Measurements from ENCODE around the gene NBPF11.
A peak's percentile ranks its signal among the peaks of the same experiment; 100 is the strongest.
"Not testable (repeated sequence)": the region's sequence is repeated elsewhere in the genome, so short reads cannot be mapped to it uniquely, and the experiment has no call there.

NBPF11 gene

DNA sequence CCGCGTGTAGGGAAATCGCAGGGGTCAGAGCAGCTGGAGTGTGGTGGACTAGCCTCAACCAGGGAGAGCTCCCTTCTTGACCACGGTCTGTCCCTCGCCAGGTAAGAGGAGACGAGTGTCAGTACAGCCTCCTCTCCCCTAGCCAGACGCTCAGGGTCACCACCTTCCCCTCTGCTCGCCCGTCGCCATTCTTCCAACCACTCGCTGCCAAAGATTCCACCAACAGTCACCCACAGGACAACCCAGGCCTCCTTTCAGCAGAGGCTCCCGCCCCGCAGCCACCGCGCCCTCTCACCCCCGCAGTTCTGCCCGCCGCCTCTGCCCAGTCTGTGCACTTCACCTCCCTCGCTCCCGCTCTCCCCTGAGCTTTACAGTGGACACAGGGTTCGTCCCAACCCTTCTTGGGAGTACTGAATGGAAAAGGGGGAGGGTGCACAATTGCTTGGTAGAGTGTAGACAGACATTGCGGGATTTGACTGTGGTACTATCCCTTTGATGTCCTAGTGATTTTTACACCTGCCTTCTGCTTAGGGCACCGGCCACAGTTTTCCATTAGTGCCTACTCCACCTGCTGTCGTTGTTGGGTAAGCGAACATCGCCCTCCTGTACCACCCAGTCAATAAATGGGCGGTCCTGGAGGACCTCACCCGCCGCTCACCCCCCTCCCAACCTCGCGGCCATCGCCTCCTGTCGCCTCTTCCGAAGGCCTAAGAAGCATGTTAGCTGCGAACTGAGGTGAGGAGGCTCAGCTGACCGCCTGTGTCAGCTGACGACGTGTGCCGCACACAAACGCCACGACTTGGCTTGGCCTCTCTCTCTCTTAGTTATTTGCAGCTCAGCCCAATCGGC is 9.2 kb upstream of the NBPF11 start:
- no peak overlapping the region for H3K4me3 ChIP-seq
- TF ChIP-seq, protein P1, sequence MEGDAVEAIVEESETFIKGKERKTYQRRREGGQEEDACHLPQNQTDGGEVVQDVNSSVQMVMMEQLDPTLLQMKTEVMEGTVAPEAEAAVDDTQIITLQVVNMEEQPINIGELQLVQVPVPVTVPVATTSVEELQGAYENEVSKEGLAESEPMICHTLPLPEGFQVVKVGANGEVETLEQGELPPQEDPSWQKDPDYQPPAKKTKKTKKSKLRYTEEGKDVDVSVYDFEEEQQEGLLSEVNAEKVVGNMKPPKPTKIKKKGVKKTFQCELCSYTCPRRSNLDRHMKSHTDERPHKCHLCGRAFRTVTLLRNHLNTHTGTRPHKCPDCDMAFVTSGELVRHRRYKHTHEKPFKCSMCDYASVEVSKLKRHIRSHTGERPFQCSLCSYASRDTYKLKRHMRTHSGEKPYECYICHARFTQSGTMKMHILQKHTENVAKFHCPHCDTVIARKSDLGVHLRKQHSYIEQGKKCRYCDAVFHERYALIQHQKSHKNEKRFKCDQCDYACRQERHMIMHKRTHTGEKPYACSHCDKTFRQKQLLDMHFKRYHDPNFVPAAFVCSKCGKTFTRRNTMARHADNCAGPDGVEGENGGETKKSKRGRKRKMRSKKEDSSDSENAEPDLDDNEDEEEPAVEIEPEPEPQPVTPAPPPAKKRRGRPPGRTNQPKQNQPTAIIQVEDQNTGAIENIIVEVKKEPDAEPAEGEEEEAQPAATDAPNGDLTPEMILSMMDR (IDR thresholded peaks at IDR 0.05): no peak
- DNase-seq (ENCODE audit: low spot score): no peak
- no peak overlapping the region for H3K27ac ChIP-seq

DNA sequence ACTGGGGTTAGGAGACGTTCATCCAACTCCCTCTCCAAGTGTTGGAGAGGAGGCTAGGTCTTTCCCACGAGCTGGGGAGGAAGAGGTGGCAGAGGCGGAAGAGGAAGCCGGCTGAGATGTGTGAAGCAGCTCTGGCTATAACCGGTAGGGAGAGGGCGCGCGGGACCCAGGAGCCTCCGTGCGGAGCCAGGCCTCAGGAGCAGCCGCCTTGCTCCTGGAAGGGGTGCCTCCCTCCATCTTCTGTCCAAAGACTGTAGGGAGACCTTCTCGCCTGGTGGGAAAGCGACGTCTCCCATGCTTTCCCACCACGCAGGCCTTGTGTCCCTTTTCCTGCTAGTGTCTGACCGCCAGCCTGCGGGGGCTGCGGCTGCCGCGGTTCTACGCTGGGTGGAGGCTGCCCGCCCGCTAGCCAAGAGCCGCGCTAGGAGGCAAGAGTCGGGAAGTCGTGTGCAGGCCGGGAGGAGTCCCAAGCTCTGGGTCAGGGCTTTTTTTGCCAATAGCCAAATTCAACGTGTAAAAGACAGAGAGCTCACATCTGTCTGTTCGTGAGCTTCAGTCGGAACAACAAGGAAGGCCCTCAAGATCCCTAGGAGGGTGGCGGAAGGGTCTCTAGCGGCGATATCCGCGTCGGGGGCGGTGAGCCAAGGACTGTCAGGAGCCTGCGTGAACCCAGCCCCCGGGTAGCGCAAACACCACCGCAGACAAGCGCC is 8.4 kb upstream of the NBPF11 start:
- Histone ChIP-seq H3K27ac (no peak overlapping the region), H3K4me3 (peak overlapping the region; percentile 11)
- TF ChIP-seq, protein P1 (IDR thresholded peaks at IDR 0.05): no peak
- DNase-seq (ENCODE audit: low spot score): no peak

DNA sequence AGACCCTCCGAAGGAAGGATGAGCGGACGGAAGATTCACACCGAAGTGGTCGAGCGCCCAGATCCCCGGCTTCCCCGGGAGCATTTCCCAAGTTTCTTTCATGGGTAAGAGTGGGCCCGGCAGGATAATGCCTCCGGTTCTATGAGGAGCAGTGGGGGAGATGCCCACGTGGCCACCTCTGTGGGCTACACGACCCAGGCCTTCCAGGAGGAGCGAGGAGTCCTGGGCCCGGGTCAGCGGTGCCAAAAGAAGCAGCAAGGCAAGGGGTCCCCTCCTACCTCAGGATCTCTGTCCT is 7.9 kb upstream of the NBPF11 start:
- TF ChIP-seq, protein P1 (IDR thresholded peaks at IDR 0.05): no peak
- DNase-seq (ENCODE audit: low spot score): peak; percentile 50
- H3K27ac ChIP-seq: no peak overlapping the region
- H3K4me3 ChIP-seq: peak overlapping the region; percentile 11

DNA sequence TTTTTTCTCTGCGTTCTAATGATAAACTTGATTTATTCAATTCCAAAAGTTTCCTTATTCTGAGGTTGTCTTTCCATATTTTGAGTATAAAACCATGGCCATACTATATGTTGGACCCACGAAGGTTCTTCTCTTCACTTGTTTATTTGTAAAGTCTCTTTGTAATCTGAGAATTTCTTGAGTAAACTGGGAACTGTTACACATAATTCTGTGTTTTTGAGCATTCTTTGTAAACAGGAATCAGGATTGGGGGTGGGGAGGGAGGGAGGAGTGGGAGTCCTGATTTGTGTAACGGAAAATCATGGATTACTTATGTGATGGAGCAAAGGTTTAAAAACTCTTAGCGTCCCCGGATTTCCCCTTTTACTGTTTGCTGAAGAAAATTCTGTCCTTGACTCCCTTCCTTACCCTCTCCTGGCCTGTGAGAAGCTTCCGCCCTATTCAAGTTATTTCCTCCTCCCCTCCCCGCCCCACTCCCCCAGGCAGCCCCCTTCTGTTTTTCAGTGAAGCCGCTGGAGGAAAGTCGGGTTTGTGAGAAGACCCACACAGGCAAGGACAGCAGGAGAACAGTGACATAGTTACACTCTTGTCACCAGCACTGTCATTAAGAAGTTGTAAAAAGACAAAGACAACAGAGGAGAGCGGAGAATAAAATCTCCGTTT is 6.4 kb upstream of the NBPF11 start:
- no peak overlapping the region for H3K4me3 ChIP-seq
- no peak overlapping the region for H3K27ac ChIP-seq
- TF ChIP-seq, protein P1 (IDR thresholded peaks at IDR 0.05): no peak
- DNase-seq (ENCODE audit: low spot score): no peak

DNA sequence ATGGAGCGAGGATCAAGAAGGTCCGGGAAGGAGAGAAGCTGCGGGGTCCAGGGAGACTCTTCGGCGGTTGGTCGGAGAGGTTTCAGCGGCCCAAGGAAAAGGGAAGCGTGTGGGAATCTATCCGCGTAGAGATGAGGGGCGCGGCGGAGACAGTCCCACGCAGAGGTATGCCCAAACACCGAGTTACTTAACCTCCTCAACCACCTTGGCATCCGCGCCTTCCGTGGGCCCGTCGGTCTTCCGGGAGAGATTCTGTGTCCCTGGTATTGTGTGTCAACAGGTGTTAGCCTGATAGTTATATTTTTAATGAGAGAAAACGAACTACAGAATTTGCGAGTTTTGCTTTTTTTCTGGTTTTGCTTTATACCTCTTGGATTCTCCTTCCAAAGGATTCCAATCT is 5.7 kb upstream of the NBPF11 start:
- DNase-seq (ENCODE audit: low spot score); H3K27ac ChIP-seq: not testable (repeated sequence)

DNA sequence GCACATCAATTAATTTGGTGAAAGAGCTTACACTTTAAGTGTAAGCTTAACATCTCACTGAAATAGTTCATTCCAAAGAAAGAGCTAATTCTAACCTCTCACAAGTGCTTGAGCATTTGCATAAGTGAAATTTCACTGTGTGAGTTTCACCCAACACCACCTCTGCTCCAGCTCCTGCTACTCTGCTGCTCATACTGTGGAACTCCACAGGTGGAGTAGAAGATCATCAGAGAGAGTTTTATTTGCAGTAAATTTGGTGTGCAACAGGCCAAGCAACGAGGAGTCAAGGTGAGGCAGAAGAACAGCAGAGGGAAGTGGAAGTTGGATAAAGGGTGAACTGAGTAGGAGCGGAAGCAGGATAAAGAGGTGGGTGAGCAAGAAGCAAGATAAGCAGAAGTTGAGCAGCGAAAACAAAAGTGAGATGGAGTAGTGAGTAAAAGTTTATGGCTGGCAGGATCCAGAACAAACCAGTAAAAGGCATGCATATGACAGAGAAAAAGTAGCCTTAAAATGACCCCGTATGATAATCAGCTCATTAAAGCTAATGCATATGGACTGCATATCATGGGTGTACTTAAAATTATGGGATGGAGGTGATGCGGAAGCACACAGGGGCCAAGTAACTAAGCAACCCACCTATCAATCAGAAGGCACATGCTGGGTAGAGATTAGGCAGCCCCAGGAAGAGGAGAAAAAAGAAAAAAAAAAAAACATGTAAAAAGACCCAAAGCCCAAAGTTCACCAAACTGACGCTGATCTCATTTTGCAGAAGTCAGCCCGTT is 3.6 kb upstream of the NBPF11 start:
- H3K27ac ChIP-seq; H3K4me3 ChIP-seq; DNase-seq (ENCODE audit: low spot score): not testable (repeated sequence)

More for the DNA sequence above, 5.7 kb upstream of the NBPF11 start:
- H3K4me3 ChIP-seq: not testable (repeated sequence)

DNA sequence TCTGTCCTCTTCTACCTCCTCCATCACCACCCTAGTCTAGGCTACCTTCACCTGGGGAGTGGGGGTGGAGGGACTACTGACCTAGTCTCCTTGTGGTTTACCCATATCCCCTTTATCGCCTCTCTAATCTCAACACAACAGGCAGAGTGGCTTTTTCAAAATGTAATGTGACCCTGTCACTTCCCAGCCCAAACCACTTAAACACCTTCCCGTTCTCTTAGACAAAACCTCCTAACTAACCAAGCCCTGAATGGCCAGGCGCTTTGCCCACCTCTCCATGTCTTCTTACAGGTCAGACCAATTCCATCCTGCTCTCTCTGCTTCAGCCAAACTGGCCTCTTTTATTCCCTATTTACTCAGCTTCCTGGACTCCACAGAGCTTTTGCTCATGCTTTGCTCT is 714 bp upstream of the NBPF11 start:
- H3K4me3 ChIP-seq; H3K27ac ChIP-seq; DNase-seq (ENCODE audit: low spot score): not testable (repeated sequence)

DNA sequence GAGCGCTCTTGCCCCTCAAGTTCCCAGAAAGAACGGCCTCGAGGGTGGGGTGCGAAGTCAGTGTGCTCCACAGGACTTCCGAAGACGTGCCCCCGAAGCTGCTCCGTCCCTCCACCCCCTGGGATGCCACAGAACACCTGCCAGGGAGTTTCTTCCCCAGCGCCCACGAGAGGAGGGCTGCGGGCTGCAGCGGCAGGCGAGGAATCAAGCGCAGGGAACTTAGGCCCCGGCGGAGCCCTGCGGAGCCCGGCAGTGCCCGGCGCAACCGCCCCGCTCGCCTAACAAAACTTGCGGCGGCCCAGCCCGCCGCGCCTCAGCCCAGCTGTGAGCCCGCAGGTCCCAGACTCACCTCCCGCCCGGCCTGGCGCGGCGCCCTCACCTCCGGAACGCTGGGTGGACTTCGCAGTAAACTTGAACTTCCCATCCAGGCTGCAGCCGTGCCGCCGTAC is 686 bp downstream of the NBPF11 start:
- DNase-seq (ENCODE audit: low spot score): peak; percentile 67
- peak overlapping the region; percentile 95 for H3K4me3 ChIP-seq
- peak overlapping the region; percentile 60 to 87 for H3K27ac ChIP-seq

DNA sequence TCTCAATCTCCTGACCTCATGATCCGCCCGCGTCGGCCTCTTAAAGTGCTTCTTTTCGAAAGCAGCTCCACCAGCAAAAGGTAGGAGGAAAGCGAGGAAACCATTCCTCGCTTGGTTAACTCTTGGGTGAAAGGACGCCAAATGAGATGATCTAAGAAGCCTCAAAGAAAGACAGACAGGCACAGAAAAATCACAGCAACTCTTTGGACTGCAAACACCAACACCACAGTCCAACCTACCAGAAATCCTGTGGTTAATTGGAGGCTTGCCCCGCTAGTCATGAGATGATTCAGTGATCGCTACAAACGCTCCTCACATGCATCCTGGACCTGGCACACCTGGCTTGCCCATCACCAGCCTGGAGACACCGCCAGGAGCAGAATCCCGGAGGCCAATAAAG is 1.1 kb downstream of the NBPF11 start:
- DNase-seq (ENCODE audit: low spot score): not testable (repeated sequence)

DNA sequence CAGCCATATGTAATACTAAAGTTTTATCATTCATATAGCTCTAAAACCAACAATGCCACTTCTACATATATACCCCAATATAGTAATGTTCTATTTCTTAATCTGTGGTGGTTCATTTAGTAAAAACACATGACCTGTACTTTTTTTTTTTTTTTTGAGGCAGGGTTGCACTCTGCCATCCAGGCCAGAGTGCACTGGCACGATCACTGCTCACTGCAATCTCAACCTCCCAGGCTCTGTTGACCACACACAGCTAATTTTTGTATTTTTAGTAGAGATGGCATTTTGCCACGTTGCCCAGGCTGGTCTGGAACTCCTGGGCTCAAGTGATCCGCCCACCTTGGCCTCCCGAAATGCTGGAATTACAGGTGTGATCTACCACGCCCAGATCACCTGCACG is 2.1 kb downstream of the NBPF11 start:
- not testable (repeated sequence) for H3K27ac ChIP-seq; DNase-seq (ENCODE audit: low spot score); H3K4me3 ChIP-seq

More for the DNA sequence above, 1.1 kb downstream of the NBPF11 start:
- peak overlapping the region in 1 of 2 donors; percentile 87 for H3K27ac ChIP-seq
- H3K4me3 ChIP-seq: peak overlapping the region; percentile 95

DNA sequence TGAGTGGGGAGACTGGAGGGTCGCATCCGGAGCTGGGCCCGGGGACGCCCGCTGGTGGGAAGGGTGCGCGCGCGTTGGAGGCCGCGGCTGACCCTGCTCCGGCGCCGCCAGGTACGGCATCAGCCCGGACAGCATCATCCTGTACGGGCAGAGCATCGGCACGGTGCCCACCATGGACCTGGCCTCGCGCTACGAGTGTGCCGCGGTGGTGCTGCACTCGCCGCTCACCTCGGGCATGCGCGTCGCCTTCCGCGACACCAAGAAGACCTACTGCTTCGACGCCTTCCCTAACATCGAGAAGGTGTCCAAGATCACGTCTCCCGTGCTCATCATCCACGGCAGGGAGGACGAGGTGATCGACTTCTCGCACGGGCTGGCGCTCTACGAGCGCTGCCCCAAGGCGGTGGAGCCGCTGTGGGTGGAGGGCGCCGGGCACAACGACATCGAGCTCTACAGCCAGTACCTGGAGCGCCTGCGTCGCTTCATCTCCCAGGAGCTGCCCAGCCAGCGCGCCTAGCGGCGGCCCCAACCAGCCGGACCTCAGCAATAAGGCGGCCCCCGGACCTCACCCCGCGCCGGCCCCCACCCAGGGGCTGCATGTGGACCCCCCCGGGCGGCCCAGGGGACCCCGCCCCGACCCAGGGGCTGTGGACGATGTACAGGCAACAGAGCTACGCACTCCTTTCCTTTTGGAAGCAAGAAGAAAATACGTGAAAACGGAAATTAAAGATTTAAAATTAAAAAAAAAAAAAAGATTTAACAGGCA is 2.8 kb downstream of the NBPF11 start:
- H3K27ac ChIP-seq; DNase-seq (ENCODE audit: low spot score); H3K4me3 ChIP-seq: not testable (repeated sequence)

DNA sequence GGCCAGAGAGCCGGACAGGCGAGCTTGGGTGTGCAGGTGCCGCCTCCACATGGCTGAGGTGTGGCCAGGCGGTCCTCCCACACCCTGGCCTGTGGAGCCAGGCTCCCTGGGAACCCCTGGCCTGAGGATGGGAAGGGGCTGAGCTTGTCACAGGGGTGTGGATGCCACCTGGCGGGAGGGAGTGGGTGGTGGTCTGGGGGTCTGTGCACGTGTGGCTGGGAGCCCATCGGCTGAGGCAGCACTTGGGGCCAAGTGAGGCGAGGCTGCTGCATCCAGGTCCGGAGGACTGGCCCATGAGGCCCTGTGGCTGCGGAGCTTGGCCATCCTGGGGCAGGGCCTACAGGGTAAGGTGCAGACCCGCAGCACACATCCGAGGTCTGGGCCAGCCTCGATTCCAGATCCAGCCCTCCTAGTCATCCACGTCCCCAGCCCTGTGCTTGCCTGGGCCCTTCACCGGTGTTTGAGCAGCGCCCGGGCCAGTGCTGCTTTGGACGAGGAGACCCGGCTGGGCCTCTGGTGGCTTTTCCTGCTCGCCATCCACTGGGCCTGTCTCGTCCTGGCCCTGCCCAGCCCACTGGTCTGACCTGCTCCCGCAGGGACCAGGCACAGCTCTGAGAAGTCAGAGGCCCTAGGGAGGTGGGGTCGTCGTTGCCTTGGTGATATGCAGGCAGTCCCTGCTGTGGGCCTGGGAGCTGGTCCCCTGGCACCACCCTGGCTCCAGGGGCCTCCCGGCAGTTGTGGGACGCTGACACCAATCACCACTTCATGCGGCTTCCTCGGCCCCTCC is 4.8 kb downstream of the NBPF11 start:
- DNase-seq (ENCODE audit: low spot score): not testable (repeated sequence)

More for the DNA sequence above, 4.8 kb downstream of the NBPF11 start:
- not testable (repeated sequence) for H3K4me3 ChIP-seq, H3K27ac ChIP-seq

Measured in coronary artery (tissue), 2 donors.